ENCODE measurements around the gene LRRC63.

GRCh38 chr13:46286972-46287371, 75.2 kb downstream of the LRRC63 start:
- TF ChIP-seq TAF1 (IDR thresholded peaks at IDR 0.05; ENCODE audit: borderline replicate concordance, low read depth, low read length) (no peak), POLR2A (IDR thresholded peaks at IDR 0.05; ENCODE audit: low read depth, low read length) (no peak)

All from GM12892 (cell line).